GM13977 (cell line): Measurements from ENCODE around the gene TAGLN3.
A peak's percentile ranks its signal among the peaks of the same experiment; 100 is the strongest.

Experiments
- DNase-seq: peaks from one replicate; pipeline ENCODE4 v3.0.0; 2012; ENCODE audit warnings: low spot score
- CTCF ChIP-seq: IDR thresholded peaks from 2 replicates; pipeline ENCODE4 v1.5.1; 2012; ENCODE audit warnings: mild to moderate bottlenecking, control low read depth; ENCODE audit not compliant: insufficient read depth; ENCODE audit errors: extremely low read depth, missing control alignments
- in situ Hi-C: fragments of 300-500 bp; cut with MboI; formaldehyde crosslinking; loops from one replicate; pipeline ENCODE4 v1.12.0; 2022; ENCODE audit warnings: low sequenced_read_pairs, low pct_unique_long_range_greater_than_20kb, mixed read lengths, inconsistent platforms; ENCODE audit not compliant: unreplicated experiment

Gene TAGLN3

GRCh38 chr3:111984636-111985298, 14.0 kb upstream of the TAGLN3 start:
- no peak for TF ChIP-seq CTCF
- no peak for DNase-seq
- in situ Hi-C loops: no loop called here

GRCh38 chr3:111986800-111987199, 11.9 kb upstream of the TAGLN3 start:
- in situ Hi-C loops: no loop called here
- TF ChIP-seq CTCF: no peak
- DNase-seq: no peak

- DNase-seq: peak; percentile 36
- peak; percentile 73 for TF ChIP-seq CTCF
- in situ Hi-C loops: no loop called here
Observed at GRCh38 chr3:111989061-111989678, 9.6 kb upstream of the TAGLN3 start.

GRCh38 chr3:111993038-111993437, 5.7 kb upstream of the TAGLN3 start:
- no peak for TF ChIP-seq CTCF
- in situ Hi-C loops: no loop called here
- no peak for DNase-seq

GRCh38 chr3:111999484-112000324, 982 bp downstream of the TAGLN3 start:
- TF ChIP-seq CTCF: no peak
- no peak for DNase-seq

GRCh38 chr3:112000367-112000771, 1.6 kb downstream of the TAGLN3 start:
- no peak for TF ChIP-seq CTCF
- in situ Hi-C loops: no loop called here
- no peak for DNase-seq

More at GRCh38 chr3:111999484-112000324, 982 bp downstream of the TAGLN3 start:
- in situ Hi-C loops: no loop called here
